NCI-H345 treated with DMSO at 0.1 percent for 48 hours (cell line): ENCODE results near the gene KRTAP5-7.
"Not testable (repeated sequence)": the region's sequence is repeated elsewhere in the genome, so short reads cannot be mapped to it uniquely, and the experiment has no call there.

Experiments used
- DNase-seq: peaks from one replicate; lab custom pipeline; 2025; ENCODE audit not compliant: unreplicated experiment; lab: John Stamatoyannopoulos, UW

Gene KRTAP5-7

GRCh38 chr11:71556018-71556417, 29.0 kb downstream of the KRTAP5-7 start:
- no peak for DNase-seq

GRCh38 chr11:71557257-71557656, 30.2 kb downstream of the KRTAP5-7 start:
- no peak for DNase-seq

GRCh38 chr11:71558996-71559395, 31.9 kb downstream of the KRTAP5-7 start:
- DNase-seq, result no peak

GRCh38 chr11:71562120-71562519, 35.1 kb downstream of the KRTAP5-7 start:
- no peak for DNase-seq

- no peak for DNase-seq
Observed at GRCh38 chr11:71563406-71563805, 36.3 kb downstream of the KRTAP5-7 start.

DNA sequence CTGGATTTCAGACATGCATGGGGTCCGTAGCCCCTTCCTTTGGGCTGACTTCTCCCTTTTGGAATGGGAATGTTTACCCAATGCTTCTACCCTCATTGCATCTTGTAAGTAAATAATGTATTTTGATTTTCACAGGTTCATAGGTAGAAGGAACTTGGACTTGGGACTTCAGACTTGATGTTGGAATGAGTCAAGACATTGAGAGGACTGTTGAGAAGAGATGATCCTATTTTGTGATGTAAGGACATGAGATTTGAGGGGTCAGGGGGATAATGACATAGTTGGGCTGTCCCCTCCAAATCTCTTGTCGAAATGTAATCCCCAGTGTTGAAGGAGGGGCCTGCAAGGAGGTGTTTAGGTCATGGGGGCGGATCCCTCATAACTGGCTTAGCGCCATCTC, 37.4 kb downstream of the KRTAP5-7 start:
- no peak for DNase-seq

GRCh38 chr11:71565263-71565662, 38.2 kb downstream of the KRTAP5-7 start, which contains the start of gene KRTAP5-10:
TSS of gene KRTAP5-10 (plus strand) at chr11:71565563. CDS start at chr11:71565588, 25 bp downstream.
- no peak for DNase-seq

GRCh38 chr11:71566081-71566620, 39.1 kb downstream of the KRTAP5-7 start:
- DNase-seq, result no peak

- DNase-seq, result not testable (repeated sequence)
Observed at GRCh38 chr11:71566626-71567599, 39.8 kb downstream of the KRTAP5-7 start.

DNA sequence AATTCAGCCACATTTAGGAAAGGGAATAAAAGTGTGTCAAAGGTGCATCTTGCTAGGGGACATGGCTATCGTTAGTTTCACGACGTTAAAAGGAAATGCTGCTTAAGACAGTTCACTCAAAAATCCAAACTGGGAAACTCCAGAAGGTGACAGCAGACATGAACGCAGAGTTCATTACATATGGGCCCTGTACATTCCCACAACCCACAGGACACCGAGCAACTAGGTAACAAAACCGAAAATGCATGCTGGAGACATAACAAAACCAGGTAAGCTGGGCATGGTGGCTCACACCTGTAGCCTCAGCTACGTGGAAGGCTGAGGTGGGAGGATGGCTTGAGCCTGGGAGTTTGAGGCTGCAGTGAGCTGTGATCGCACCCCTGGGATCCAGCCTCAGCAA, 40.6 kb downstream of the KRTAP5-7 start:
- DNase-seq, result not testable (repeated sequence)

- DNase-seq, result no peak
Observed at GRCh38 chr11:71568704-71569349, 41.8 kb downstream of the KRTAP5-7 start.

DNA sequence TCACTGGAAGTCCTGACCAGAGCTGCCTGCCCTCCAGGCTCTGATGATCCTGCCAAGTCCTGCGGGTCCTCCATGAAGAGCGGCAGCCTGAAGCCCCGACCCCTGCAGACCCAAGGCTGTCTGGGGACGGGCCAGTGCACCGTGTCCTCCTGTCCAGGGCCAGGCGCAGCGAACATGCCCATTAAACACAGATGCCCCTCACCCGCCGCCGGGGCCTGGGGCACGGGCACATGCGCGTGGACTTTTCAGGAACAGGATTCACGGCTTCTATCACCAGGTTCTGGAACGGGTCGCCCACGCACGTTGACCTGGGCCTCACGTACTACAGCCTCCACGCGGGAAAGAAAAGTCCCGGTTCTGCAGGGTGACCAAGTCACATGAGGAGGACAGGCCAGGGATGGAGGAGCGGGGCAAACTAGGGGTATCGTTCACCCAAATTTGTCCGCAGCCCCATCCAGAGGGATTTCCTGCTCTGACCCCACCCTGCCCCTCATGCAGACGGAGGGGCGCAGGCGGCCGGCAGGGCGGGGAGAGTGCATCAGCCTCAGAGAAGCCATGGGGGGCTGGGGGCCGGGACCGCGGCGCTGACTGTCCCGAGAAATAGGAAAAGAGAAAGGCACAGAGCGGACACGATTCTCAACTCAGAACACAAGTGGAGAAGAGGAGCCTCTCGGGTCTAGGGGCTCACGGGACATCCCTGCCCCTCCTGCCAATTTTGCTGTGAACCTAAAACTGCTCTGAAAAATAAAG, 44.2 kb downstream of the KRTAP5-7 start:
- not testable (repeated sequence) for DNase-seq

- DNase-seq, result no peak
Observed at GRCh38 chr11:71572811-71573210, 45.7 kb downstream of the KRTAP5-7 start.

- DNase-seq, result peak; percentile 10
Observed at GRCh38 chr11:71574418-71574817, 47.4 kb downstream of the KRTAP5-7 start.

- no peak for DNase-seq
Observed at GRCh38 chr11:71575723-71576424, 48.8 kb downstream of the KRTAP5-7 start.

- not testable (repeated sequence) for DNase-seq
Observed at GRCh38 chr11:71576688-71577465, 49.8 kb downstream of the KRTAP5-7 start.

- DNase-seq, result no peak
Observed at GRCh38 chr11:71577469-71578004, 50.5 kb downstream of the KRTAP5-7 start.
